Astrocyte (in vitro differentiated cells and primary cell): ENCODE results near the gene CLPX.

Experiments
- EZH2 ChIP-seq: IDR thresholded peaks from 2 replicates; pipeline ENCODE4 v1.6.1; 2012; ENCODE audit warnings: mild to moderate bottlenecking, low read length, inconsistent platforms; ENCODE audit not compliant: insufficient read depth
- TF ChIP-seq, protein P1 (sequence below): IDR thresholded peaks from 2 replicates; pipeline ENCODE4 v1.5.1; 2011; ENCODE audit warnings: low read depth, mild to moderate bottlenecking, inconsistent platforms, low read length, moderate library complexity; ENCODE audit not compliant: insufficient read depth

DNA sequence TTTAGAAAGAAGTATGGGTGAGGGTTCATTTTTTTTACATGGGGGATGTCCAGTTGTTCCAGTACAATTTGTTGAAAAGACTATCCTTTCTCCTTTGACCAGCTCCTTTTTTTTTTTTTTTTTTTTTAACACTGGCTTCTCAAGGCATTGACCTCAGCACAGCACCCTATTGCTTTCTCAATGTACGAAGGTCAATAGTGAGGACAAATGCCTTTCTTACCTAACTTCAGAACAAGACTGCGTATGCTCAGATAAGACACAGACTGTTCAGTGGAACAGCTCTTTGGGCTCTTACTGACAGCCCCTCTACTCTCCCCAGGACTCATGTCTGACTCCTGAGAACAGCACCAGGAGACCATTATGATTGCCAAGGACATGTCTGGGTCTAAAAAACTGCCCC is 36.6 kb upstream of the CLPX start:
- TF ChIP-seq, protein P1, sequence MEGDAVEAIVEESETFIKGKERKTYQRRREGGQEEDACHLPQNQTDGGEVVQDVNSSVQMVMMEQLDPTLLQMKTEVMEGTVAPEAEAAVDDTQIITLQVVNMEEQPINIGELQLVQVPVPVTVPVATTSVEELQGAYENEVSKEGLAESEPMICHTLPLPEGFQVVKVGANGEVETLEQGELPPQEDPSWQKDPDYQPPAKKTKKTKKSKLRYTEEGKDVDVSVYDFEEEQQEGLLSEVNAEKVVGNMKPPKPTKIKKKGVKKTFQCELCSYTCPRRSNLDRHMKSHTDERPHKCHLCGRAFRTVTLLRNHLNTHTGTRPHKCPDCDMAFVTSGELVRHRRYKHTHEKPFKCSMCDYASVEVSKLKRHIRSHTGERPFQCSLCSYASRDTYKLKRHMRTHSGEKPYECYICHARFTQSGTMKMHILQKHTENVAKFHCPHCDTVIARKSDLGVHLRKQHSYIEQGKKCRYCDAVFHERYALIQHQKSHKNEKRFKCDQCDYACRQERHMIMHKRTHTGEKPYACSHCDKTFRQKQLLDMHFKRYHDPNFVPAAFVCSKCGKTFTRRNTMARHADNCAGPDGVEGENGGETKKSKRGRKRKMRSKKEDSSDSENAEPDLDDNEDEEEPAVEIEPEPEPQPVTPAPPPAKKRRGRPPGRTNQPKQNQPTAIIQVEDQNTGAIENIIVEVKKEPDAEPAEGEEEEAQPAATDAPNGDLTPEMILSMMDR, result no peak
- TF ChIP-seq EZH2, result no peak
